GM12878 (cell line): ENCODE measurements around the gene PLCG2. TPM values are rescaled to one million over a fixed set of nuclear protein-coding genes. Genes with fewer than 3 reads are reported as not detected.
A peak's percentile ranks its signal among the peaks of the same experiment; 100 is the strongest.

Experiments
- BACH1 ChIP-seq: fragments of 450-650 bp; IDR thresholded peaks from 2 replicates; pipeline ENCODE4 v1.6.1; 2017; ENCODE audit warnings: mild to moderate bottlenecking, borderline replicate concordance
- CBX3 ChIP-seq: fragments of 200-600 bp; sonication (generic); IDR thresholded peaks from 2 replicates; pipeline ENCODE4 v1.6.1; 2016; ENCODE audit warnings: low read depth, borderline replicate concordance
- CEBPZ ChIP-seq: fragments of 150-350 bp; IDR thresholded peaks from 2 replicates; pipeline ENCODE4 v1.6.1; 2016; ENCODE audit warnings: low read depth, low read length
- ELK1 ChIP-seq: IDR thresholded peaks from 2 replicates; pipeline ENCODE4 v1.6.1; 2012; ENCODE audit warnings: low read depth, low read length, improper control_type of control experiment
- EP300 ChIP-seq, 2 experiments: fragments of 150-350 bp in 1 of 2; IDR thresholded peaks; 2 replicates each; pipeline ENCODE4 v1.6.1; 2011 to 2012; ENCODE audit warnings: low read depth in 2 of 2, low read length in 2 of 2, borderline replicate concordance in 1 of 2, improper control_type of control experiment in 1 of 2, inconsistent platforms in 1 of 2; ENCODE audit not compliant: control insufficient read depth in 1 of 2
- GATAD2B ChIP-seq: fragments of 450-650 bp; conservative IDR thresholded peaks from 2 replicates; pipeline ENCODE4 v1.6.1; 2017; ENCODE audit warnings: low read depth, mild to moderate bottlenecking, moderate library complexity
- HDAC2 ChIP-seq: fragments of 200-600 bp; sonication (generic); IDR thresholded peaks from 2 replicates; pipeline ENCODE4 v1.6.1; 2017
- IKZF1 ChIP-seq: fragments of 450-650 bp; conservative IDR thresholded peaks from 2 replicates; pipeline ENCODE4 v1.6.1; 2017; ENCODE audit warnings: antibody characterized with exemption, mild to moderate bottlenecking
- KLF5 ChIP-seq: fragments of 450-650 bp; IDR thresholded peaks from 2 replicates; pipeline ENCODE4 v1.6.1; 2014; ENCODE audit warnings: mild to moderate bottlenecking; ENCODE audit not compliant: partially characterized antibody
- MYC ChIP-seq: IDR thresholded peaks from 2 replicates; pipeline ENCODE4 v1.6.1; 2011; ENCODE audit warnings: mild to moderate bottlenecking, low read length, moderate library complexity, inconsistent platforms; ENCODE audit not compliant: insufficient read depth, insufficient replicate concordance, insufficient read length, severe bottlenecking
- NR2F1 ChIP-seq: fragments of 450-650 bp; conservative IDR thresholded peaks from 2 replicates; pipeline ENCODE4 v1.6.1; 2017; ENCODE audit warnings: mild to moderate bottlenecking
- RBBP5 ChIP-seq: fragments of 200-600 bp; sonication (generic); conservative IDR thresholded peaks from 2 replicates; pipeline ENCODE4 v1.6.1; 2016
- SPI1 ChIP-seq: IDR thresholded peaks from 2 replicates; pipeline ENCODE4 v1.6.1; 2011; ENCODE audit warnings: low read depth, mild to moderate bottlenecking, low read length, moderate library complexity, borderline replicate concordance; ENCODE audit not compliant: insufficient read depth
- SREBF2 ChIP-seq: IDR thresholded peaks from 2 replicates; pipeline ENCODE4 v1.6.1; 2012; ENCODE audit warnings: mild to moderate bottlenecking, low read length
- STAT3 ChIP-seq: IDR thresholded peaks from 2 replicates; pipeline ENCODE4 v1.6.1; 2011; ENCODE audit warnings: low read depth, low read length, improper control_type of control experiment
- TAF1 ChIP-seq: IDR thresholded peaks from 2 replicates; pipeline ENCODE4 v1.6.1; 2011; ENCODE audit warnings: mild to moderate bottlenecking, low read depth, low read length, borderline replicate concordance
- TBL1XR1 ChIP-seq: IDR thresholded peaks from 2 replicates; pipeline ENCODE4 v1.6.1; 2012; ENCODE audit warnings: low read depth, low read length, improper control_type of control experiment
- ZBTB33 ChIP-seq: fragments of 450-650 bp; IDR thresholded peaks from 2 replicates; pipeline ENCODE4 v1.6.1; 2017; ENCODE audit warnings: mild to moderate bottlenecking
- ZNF24 ChIP-seq: fragments of 450-650 bp; IDR thresholded peaks from 2 replicates; pipeline ENCODE4 v1.6.1; 2017; ENCODE audit warnings: antibody characterized with exemption, mild to moderate bottlenecking
- ZNF592 ChIP-seq: fragments of 450-650 bp; IDR thresholded peaks from 2 replicates; pipeline ENCODE4 v1.6.1; 2017; ENCODE audit warnings: mild to moderate bottlenecking, moderate library complexity
- polyA plus RNA-seq, 11 experiments: library from polyadenylated mRNA; depleted of rRNA in 4 of 11; unstranded in 6 of 11; stranded (reverse) in 5 of 11; fragments of >200 nt; fragmentation: Nextera tagmentation in 4 of 11; fragmentation: Illumina TruSeq in 1 of 11; extraction: Ambion mirVana in 4 of 11; extraction: Trizol in 1 of 11; gene quantifications; 1 replicate in 1 of 11; 2 replicates in 10 of 11; pipeline versions ENCODE4 v1.2.1 to v1.2.3, GENCODE V29; 2011 to 2016; ENCODE audit warnings: inconsistent platforms in 2 of 11, missing spikeins in 2 of 11, low read depth in 1 of 11
- total RNA-seq, 4 experiments: library from RNA; depleted of rRNA in 3 of 4; stranded (reverse); fragments of >200 nt in 3 of 4; fragmentation: Illumina TruSeq in 1 of 4; extraction: Trizol in 1 of 4; gene quantifications; 2 replicates each; pipeline versions ENCODE4 v1.2.1 to v1.2.3, GENCODE V29; 2013 to 2021

PLCG2 gene
- total and polyA plus RNA-seq, 10 of the 15 experiments (the other 5 are each of a cell fraction or from before 2014, with no cell fraction given): 47.6 to 256 (median 149) TPM

- no peak for TF ChIP-seq ZNF592
- TF ChIP-seq HDAC2: no peak
- TF ChIP-seq NR2F1: peak; percentile 100
- peak; percentile 98 for TF ChIP-seq EP300 (IDR thresholded peaks at IDR 0.05; ENCODE audit: borderline replicate concordance in 1 of 2, control insufficient read depth in 1 of 2, low read depth in 2 of 2, low read length in 2 of 2)
- no peak for TF ChIP-seq RBBP5
- no peak for TF ChIP-seq CBX3
- no peak for TF ChIP-seq STAT3
- peak; percentile 78 for TF ChIP-seq KLF5
- peak; percentile 11; the same call in 1 of the 2 replicates for TF ChIP-seq ZBTB33
- no peak for TF ChIP-seq MYC
- TF ChIP-seq SREBF2: no peak
- peak; percentile 96; the same call in 1 of the 2 replicates for TF ChIP-seq GATAD2B
- peak; percentile 95 for TF ChIP-seq TBL1XR1
- peak; percentile 85; the same call in 1 of the 2 replicates for TF ChIP-seq BACH1
- no peak for TF ChIP-seq CEBPZ
- TF ChIP-seq SPI1: peak; percentile 100
- no peak for TF ChIP-seq ELK1
- peak; percentile 99 for TF ChIP-seq IKZF1
- no peak for TF ChIP-seq TAF1
- TF ChIP-seq ZNF24: peak; percentile 66; the same call in 1 of the 2 replicates
Measured at GRCh38 chr16:81808933-81809480, 29.9 kb downstream of the PLCG2 start (continued).
